ENCODE results near the gene COL4A6.
A peak's percentile ranks its signal among the peaks of the same experiment; 100 is the strongest.

Gene COL4A6

GRCh38 chrX:108203540-108203939 lies 234.7 kb downstream of the COL4A6 start:
- no peak for DNase-seq

- no peak for DNase-seq
Measured at GRCh38 chrX:108199691-108200090, 238.5 kb downstream of the COL4A6 start.

GRCh38 chrX:108199041-108199440 lies 239.2 kb downstream of the COL4A6 start:
- no peak for DNase-seq

- DNase-seq = no peak
Measured at GRCh38 chrX:108198420-108198819, 239.8 kb downstream of the COL4A6 start.

- no peak for DNase-seq
Measured at GRCh38 chrX:108186811-108187210, 251.4 kb downstream of the COL4A6 start.

GRCh38 chrX:108178143-108178498 lies 260.1 kb downstream of the COL4A6 start:
- DNase-seq = no peak

- DNase-seq = no peak
Measured at GRCh38 chrX:108177351-108178142, 260.7 kb downstream of the COL4A6 start.

- no peak for DNase-seq
Measured at GRCh38 chrX:108173874-108174273, 264.3 kb downstream of the COL4A6 start.

GRCh38 chrX:108171671-108172070 lies 266.6 kb downstream of the COL4A6 start:
- no peak for DNase-seq

GRCh38 chrX:108169768-108170167 lies 268.5 kb downstream of the COL4A6 start:
- DNase-seq = no peak

- DNase-seq = no peak
Measured at GRCh38 chrX:108168961-108169740, 269.1 kb downstream of the COL4A6 start.

GRCh38 chrX:108167211-108167872 lies 270.9 kb downstream of the COL4A6 start:
- DNase-seq = no peak

GRCh38 chrX:108165383-108166111 lies 272.7 kb downstream of the COL4A6 start:
- DNase-seq = peak; percentile 25

- no peak for DNase-seq
Measured at GRCh38 chrX:108163333-108164082, 274.7 kb downstream of the COL4A6 start.

- no peak for DNase-seq
Measured at GRCh38 chrX:108162265-108162664, 276.0 kb downstream of the COL4A6 start.

GRCh38 chrX:108160309-108160708 lies 277.9 kb downstream of the COL4A6 start:
- no peak for DNase-seq

- no peak for DNase-seq
Measured at GRCh38 chrX:108159028-108159670, 279.1 kb downstream of the COL4A6 start.

- DNase-seq = no peak
Measured at GRCh38 chrX:108157628-108158027, 280.6 kb downstream of the COL4A6 start.

GRCh38 chrX:108156934-108157466 lies 281.2 kb downstream of the COL4A6 start:
- DNase-seq = no peak

- DNase-seq = no peak
Measured at GRCh38 chrX:108156082-108156481, 282.1 kb downstream of the COL4A6 start.

- no peak for DNase-seq
Measured at GRCh38 chrX:108148524-108148923, 289.7 kb downstream of the COL4A6 start.
